Activated CD8-positive, alpha-beta memory T cell treated with anti-CD3 and anti-CD28 coated beads for 4 hours (primary cell): ENCODE data around the gene FANCF.

ENCODE experiments used
- DNase-seq, 2 donors: peaks; one replicate each; pipeline ENCODE4 v3.0.0-alpha.2; 2020; ENCODE audit warnings: low read depth in 2 of 2

The FANCF gene

DNA sequence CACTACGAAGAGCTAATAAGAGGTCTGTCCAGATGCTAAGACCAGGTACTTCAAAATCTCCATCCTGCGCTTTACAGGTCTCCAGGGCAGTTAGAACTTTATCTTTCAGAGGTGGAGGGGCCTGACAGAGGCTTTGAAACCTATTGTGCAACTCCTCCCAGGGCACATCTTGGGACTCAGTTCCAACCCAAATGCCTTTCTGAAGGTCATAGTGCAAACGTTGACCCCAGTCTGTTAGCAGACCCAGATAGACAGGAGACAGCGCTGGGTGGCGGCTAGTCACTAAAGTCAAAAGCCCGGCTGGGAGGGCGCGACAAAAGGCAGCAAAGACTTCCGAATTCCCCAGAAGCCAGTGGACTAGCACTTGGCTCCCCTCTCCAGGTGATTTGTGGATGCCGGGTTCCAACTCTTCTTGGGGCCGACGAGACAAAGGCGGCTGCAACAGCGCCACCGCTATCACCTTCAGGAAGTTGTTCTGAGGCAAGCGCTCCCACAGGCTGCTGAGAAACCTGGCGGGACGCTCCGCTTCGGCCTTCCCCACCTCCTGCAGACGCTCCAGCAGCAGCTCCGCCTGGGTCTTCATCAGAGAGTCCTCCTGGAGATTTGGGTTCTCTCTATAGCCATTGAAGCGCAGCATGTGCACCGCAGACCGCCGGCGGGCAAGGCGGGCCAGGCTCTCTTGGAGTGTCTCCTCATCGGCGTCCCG lies 728 bp downstream of the FANCF start:
- DNase-seq, result peak; percentile 5 to 36

DNA sequence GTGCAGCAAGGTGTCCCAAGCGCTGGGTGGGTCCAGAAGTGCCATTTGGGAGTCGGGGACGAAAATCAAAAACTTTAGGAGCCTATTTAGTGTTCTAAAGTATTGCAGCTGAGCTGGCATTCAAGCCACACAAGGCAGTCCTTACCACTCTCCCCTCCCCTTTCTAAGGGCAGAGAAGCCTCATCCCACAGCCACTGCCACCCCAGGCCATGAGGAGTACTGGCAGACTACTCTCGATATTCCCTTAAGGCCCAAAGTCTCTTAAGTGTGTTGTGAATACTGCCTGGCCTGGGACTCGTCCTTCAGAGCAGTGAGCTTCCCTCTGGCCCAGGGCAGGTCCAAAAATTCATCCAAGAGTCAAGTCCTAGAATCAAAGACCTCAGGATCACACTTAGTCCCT lies 7.8 kb downstream of the FANCF start:
- no peak for DNase-seq

DNA sequence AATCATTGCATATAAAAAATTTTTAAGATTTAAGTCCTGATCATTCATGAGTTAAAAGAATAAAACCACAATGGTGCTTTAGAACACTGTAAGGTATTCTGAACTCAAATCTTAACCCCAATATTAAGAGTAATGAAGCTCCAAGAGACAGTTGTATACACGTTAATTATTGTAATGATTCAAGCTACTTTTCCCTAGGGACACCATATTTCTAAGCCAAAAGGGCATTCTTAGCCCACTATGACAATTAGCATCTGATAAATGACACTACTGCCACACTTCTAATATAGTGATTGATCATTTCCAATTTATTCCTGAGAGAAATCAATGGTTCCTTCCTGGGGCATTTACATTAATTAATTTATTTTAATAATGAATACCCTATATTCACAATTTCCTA lies 21.7 kb downstream of the FANCF start:
- DNase-seq, result no peak

DNA sequence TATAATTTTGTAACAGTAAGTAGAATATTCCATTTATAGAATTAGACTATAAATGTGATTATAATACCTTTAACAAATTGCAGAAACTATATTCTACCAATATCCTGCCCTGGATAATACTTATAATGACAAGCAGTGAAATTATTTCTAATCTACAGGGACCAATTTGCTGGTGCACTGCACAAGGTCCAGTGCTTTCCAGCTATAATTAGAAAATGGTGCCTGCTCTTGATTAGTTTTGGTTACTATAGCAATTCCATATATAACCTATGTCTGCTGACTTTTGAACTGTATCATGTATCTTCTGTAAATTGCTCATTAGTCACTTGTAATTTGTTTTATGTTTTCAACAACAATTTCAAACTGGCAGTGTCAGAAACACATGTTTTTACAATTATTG lies 23.1 kb downstream of the FANCF start:
- DNase-seq, result no peak

DNA sequence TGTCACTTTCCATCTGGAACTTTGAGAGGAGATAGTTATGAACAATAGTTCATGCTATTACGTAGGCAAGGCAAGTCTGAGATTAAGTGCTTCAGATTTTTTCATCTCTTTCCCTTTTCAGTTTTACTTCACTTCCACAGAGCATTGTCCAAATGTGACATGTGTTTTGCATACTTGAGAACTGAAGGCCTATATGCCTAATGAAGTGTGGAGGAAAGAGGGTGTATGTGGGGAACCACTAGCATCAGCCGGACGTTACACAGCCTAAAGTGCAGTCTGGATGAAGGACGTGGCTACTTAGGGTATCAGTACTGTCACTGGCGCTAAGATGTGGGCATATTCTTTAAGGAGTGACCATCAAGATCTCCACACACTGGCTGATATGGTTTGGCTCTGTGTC lies 26.2 kb downstream of the FANCF start:
- DNase-seq, result no peak

DNA sequence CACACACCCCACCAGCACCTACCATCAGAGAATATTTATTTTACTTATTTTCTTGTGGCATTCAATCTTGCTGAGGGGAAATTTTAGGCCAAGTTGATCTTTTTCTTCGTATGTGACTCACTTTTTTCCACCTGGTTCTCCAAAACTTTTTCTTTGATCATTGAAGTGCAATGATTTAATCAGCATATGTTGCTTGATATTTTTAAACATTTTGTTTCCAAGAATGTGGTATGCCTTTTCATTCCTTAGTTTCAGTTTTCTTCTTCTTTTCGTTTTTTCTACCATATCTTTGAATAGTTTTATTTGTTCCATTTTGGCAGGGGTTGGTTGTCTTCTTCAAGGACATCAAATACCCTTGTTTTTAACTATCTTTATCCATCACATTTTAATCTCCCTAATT lies 28.6 kb downstream of the FANCF start:
- DNase-seq, result no peak

DNA sequence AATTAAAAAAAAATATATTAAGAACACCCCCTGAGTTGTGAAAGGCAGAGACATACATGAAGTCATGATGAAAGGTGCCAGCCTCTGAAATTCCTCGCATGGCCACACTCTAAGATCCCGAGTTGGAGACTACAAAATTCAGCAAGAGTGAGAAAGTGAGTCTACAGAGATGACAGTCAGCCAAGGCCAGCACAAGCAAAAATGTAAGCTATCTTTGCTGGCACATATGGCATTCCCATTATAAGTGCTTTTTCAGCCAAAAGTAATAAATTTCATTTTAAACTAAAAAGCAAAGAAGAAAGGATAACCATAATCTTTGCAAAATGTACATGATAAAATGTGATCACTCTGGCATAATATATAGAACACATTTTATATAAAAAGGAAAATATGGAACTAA lies 40.6 kb downstream of the FANCF start:
- DNase-seq, result no peak

DNA sequence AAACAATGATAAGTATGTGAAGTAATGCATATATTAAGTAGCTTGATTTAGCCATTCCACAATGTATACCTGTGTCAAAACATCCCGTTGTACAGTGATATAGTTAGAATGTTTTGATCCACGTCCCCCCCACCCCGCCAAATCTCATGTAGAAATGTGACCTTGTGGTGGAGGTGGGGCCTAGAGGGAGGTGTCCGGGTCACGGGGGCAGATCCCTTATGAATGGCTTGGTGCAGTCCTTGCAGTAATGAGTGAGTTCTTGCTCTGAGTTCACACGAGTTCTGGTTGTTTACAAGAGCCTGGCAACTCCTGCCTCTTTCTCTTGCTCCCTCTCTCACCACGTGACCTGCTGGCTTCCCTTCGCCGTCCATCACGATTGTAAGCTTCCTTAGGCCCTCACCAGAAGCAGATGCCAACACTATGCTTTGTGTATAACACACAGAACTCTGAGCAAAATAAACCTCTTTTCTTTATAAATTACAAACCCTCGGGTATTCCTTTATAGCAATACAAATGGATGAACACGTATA lies 41.6 kb downstream of the FANCF start:
- DNase-seq, result no peak

DNA sequence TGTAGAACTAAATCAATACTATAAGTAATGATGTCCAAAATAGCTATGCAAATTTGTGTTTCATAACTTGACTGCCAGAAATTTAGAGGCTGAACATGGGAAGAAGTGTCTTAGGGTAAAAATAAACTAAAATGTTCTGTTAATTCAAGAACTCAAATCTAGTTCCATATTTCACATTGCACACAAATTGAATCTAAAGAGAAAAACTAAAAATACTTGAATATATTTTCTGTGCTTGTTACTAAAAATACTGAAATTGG lies 43.5 kb downstream of the FANCF start:
- no peak for DNase-seq

DNA sequence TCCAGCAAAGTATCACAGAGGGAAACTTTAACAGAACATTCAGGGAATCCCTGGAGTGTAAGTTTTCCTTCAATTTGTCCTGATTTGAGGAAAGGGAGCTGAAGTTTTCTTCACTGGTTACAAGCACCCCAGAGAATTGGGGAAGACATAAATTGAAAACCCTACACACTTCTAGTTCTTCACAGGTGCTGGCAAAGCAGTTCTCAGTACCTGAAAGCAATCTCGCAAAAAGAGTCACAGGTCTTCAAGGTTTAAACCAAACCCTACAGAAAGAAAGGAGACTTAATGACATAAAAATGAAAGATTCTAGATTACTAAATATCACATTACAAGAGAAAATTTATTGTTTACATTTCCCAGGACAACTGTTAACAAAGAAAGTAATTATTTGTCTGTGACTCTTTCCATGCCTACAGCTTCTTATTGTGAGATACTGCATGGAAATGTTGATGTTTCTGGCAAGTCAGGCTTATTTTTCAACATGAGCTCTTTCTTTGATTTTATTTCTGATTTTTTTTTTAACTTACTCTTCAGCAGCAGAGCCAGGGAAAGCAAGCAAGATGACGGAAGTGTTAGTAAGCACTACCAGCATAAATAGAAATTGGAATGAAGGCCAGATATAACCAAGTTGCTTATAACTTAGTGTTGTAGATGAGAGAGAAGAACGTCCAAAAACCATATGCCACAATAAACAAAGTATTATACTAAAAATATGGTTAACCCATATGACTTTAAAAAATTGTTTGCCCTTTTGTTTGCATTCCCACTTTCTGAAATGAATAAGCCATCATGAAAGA lies 44.1 kb downstream of the FANCF start:
- no peak for DNase-seq

DNA sequence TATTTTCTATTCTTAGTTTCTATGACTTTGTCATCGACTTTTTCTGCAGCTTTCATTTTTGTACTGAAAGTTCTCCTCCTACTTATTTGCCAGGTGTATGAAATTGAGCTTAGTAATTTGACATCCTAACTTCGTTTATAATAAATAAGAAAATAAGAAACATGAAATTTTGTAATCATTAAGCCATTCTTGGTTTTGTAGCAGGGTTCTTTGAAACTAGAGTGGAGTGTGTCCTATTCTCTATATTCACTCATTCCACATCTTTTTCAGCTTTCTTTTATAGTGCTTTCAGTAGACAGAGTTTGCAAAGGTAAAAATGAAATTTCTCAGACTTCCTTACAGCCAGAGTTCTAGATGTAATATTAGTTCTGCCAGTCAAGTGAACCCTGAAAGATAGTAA lies 47.8 kb downstream of the FANCF start:
- DNase-seq, result no peak
